HepG2 (cell line): ENCODE measurements around the gene SOCS3. TPM values are rescaled to one million over a fixed set of nuclear protein-coding genes. Genes with fewer than 3 reads are reported as not detected.

Experiments used
- ARID2 ChIP-seq: sonication (generic); formaldehyde crosslinking; IDR thresholded peaks from 2 replicates; pipeline ENCODE4 v1.8.1; 2022; ENCODE audit warnings: mild to moderate bottlenecking, missing genetic modification reagents, borderline replicate concordance
- FOXK1 ChIP-seq: sonication (generic); formaldehyde crosslinking; IDR thresholded peaks from 2 replicates; pipeline ENCODE4 v1.4.0; 2020; ENCODE audit warnings: low read depth, missing genetic modification reagents, borderline replicate concordance
- IRX3 ChIP-seq: sonication (generic); formaldehyde crosslinking; IDR thresholded peaks from 2 replicates; pipeline ENCODE4 v1.8.1; 2023; ENCODE audit warnings: mild to moderate bottlenecking, low read depth, missing genetic modification reagents, borderline replicate concordance
- MEF2D ChIP-seq: sonication (generic); formaldehyde crosslinking; IDR thresholded peaks from 2 replicates; pipeline ENCODE4 v1.5.1; 2020; ENCODE audit warnings: mild to moderate bottlenecking, missing genetic modification reagents
- PAX8 ChIP-seq: sonication (generic); formaldehyde crosslinking; IDR thresholded peaks from 2 replicates; pipeline ENCODE4 v1.8.0; 2022; ENCODE audit warnings: mild to moderate bottlenecking, missing genetic modification reagents, borderline replicate concordance
- PPARG ChIP-seq: conservative IDR thresholded peaks from 2 replicates; pipeline ENCODE4 v1.6.1; 2016; ENCODE audit warnings: missing biosample characterization, missing genetic modification reagents
- PTBP1 ChIP-seq: fragments of 200-400 bp; formaldehyde crosslinking; IDR thresholded peaks from 2 replicates; pipeline ENCODE4 v1.6.1; 2018; ENCODE audit warnings: low read length, low read depth; ENCODE audit not compliant: poor library complexity, severe bottlenecking
- RAD51 ChIP-seq: fragments of 450-650 bp; IDR thresholded peaks from 2 replicates; pipeline ENCODE4 v1.6.1; 2016; ENCODE audit warnings: borderline replicate concordance
- SKIL ChIP-seq: sonication (generic); formaldehyde crosslinking; IDR thresholded peaks from 2 replicates; pipeline ENCODE4 v1.8.0; 2022; ENCODE audit warnings: missing genetic modification reagents, mild to moderate bottlenecking, moderate library complexity, borderline replicate concordance
- SOX6 ChIP-seq, 2 experiments: fragments of 450-650 bp in 1 of 2; sonication (generic) in 1 of 2; formaldehyde crosslinking in 1 of 2; IDR thresholded peaks; 2 replicates each; pipeline versions ENCODE4 v1.4.0 to v1.6.1; 2017 to 2020; ENCODE audit warnings: antibody characterized with exemption in 1 of 2, mild to moderate bottlenecking in 1 of 2, missing genetic modification reagents in 1 of 2
- SRSF4 ChIP-seq: fragments of 200-400 bp; formaldehyde crosslinking; IDR thresholded peaks from one replicate; pipeline ENCODE4 v1.6.1; 2018; ENCODE audit warnings: mild to moderate bottlenecking, low read depth, low read length, moderate library complexity; ENCODE audit not compliant: poor library complexity, severe bottlenecking
- TBX2 ChIP-seq: sonication (generic); formaldehyde crosslinking; IDR thresholded peaks from 2 replicates; pipeline ENCODE4 v1.5.0; 2020; ENCODE audit warnings: missing genetic modification reagents, mild to moderate bottlenecking, borderline replicate concordance
- UBTF ChIP-seq: sonication (generic); formaldehyde crosslinking; IDR thresholded peaks from 2 replicates; pipeline ENCODE4 v1.4.0; 2020; ENCODE audit warnings: mild to moderate bottlenecking, missing genetic modification reagents
- ZFP36L1 ChIP-seq: sonication (generic); formaldehyde crosslinking; IDR thresholded peaks from 2 replicates; pipeline ENCODE4 v1.8.0; 2022; ENCODE audit warnings: mild to moderate bottlenecking, missing genetic modification reagents, moderate library complexity
- ZNF317 ChIP-seq: sonication (generic); formaldehyde crosslinking; IDR thresholded peaks from 2 replicates; pipeline ENCODE4 v1.5.0; 2020; ENCODE audit warnings: mild to moderate bottlenecking, missing genetic modification reagents
- polyA plus RNA-seq, 8 experiments: library from polyadenylated mRNA; depleted of rRNA in 3 of 8; stranded (reverse) in 7 of 8; unstranded in 1 of 8; fragments of >200 nt; fragmentation: Illumina TruSeq in 4 of 8; extraction: Trizol in 4 of 8; gene quantifications; 2 replicates each; pipeline versions ENCODE4 v1.2.1 to v1.2.3, GENCODE V29; 2011 to 2016; ENCODE audit warnings: low read depth in 4 of 8, missing spikeins in 1 of 8, mixed read lengths in 1 of 8; ENCODE audit not compliant: insufficient read depth in 1 of 8
- total RNA-seq, 5 experiments: library from RNA; depleted of rRNA; stranded (reverse); fragments of >200 nt; fragmentation: Illumina TruSeq; extraction: Trizol; gene quantifications; 2 replicates each; pipeline ENCODE4 v1.2.3, GENCODE V29; 2016; ENCODE audit warnings: low read depth in 1 of 5
- TF ChIP-seq, protein P1 (sequence below): sonication (generic); formaldehyde crosslinking; IDR thresholded peaks from 2 replicates; pipeline ENCODE4 v1.9.0; 2021; ENCODE audit warnings: missing genetic modification reagents, borderline replicate concordance
- TF ChIP-seq, protein P2 (sequence below): fragments of 450-650 bp; IDR thresholded peaks from 2 replicates; pipeline ENCODE4 v1.6.1; 2017
- TF ChIP-seq, protein P3 (sequence below): sonication (generic); formaldehyde crosslinking; IDR thresholded peaks from 2 replicates; pipeline ENCODE4 v1.4.0; 2020; ENCODE audit warnings: missing genetic modification reagents

Gene SOCS3
- total and polyA plus RNA-seq, 2 of the 13 experiments (the other 11 are each of a cell fraction or from before 2014, with no cell fraction given) = 0.77 to 2.4 TPM

DNA sequence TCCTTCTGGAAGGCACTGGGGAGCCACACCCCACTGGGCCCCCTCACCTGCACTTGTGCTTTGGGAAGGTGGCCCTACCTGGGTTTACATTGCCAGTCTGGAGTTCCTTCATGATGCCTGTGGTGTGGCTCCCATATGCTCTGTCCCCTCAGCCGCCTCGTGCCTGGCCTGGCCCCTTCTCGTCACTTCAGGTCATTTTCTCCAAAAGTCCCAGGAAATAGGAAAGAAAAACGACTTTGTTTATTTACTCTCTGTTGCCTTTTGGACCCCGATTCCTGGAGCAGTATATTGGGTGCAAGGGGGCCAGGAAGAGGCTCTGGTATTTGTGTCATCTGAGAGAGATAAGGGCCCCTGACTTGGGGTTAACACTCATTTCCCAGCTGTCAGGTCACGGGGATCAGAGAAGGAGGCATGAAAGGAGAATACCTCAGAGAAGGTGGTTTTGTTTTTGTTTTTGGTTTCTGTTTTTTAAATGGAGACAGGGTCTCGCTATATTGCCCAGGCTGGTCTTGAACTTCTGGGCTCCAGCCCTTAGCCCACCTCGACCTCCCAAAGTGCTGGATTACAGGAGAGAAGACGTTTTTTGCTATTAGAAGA is 4.7 kb downstream of the SOCS3 start (continued):
- TF ChIP-seq IRX3 (CRISPR knock-in tag) (no peak), RAD51 (no peak), PAX8 (no peak), PTBP1 (no peak), ARID2 (CRISPR knock-in tag) (no peak), TBX2 (CRISPR knock-in tag) (peak; percentile 76), ZNF317 (CRISPR knock-in tag) (no peak), PPARG (CRISPR knock-in tag) (peak; percentile 28; the same call in 1 of the 2 replicates), MEF2D (peak; percentile 41; the same call in 1 of the 2 replicates), ZFP36L1 (0 out of 2 replicates have a peak, but pooled peaks have one; percentile 71), SRSF4 (no peak), SKIL (peak; percentile 59), UBTF (CRISPR knock-in tag) (0 out of 2 replicates have a peak, but pooled peaks have one; percentile 24), SOX6 (IDR thresholded peaks at IDR 0.05) (no peak), SOX6 (CRISPR knock-in tag; IDR thresholded peaks at IDR 0.05) (peak; percentile 48; the same call in 1 of the 2 replicates), FOXK1 (peak; percentile 40; the same call in 1 of the 2 replicates)
- TF ChIP-seq, protein P1, sequence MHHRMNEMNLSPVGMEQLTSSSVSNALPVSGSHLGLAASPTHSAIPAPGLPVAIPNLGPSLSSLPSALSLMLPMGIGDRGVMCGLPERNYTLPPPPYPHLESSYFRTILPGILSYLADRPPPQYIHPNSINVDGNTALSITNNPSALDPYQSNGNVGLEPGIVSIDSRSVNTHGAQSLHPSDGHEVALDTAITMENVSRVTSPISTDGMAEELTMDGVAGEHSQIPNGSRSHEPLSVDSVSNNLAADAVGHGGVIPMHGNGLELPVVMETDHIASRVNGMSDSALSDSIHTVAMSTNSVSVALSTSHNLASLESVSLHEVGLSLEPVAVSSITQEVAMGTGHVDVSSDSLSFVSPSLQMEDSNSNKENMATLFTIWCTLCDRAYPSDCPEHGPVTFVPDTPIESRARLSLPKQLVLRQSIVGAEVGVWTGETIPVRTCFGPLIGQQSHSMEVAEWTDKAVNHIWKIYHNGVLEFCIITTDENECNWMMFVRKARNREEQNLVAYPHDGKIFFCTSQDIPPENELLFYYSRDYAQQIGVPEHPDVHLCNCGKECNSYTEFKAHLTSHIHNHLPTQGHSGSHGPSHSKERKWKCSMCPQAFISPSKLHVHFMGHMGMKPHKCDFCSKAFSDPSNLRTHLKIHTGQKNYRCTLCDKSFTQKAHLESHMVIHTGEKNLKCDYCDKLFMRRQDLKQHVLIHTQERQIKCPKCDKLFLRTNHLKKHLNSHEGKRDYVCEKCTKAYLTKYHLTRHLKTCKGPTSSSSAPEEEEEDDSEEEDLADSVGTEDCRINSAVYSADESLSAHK (CRISPR knock-in tag) = no peak
- TF ChIP-seq, protein P2, sequence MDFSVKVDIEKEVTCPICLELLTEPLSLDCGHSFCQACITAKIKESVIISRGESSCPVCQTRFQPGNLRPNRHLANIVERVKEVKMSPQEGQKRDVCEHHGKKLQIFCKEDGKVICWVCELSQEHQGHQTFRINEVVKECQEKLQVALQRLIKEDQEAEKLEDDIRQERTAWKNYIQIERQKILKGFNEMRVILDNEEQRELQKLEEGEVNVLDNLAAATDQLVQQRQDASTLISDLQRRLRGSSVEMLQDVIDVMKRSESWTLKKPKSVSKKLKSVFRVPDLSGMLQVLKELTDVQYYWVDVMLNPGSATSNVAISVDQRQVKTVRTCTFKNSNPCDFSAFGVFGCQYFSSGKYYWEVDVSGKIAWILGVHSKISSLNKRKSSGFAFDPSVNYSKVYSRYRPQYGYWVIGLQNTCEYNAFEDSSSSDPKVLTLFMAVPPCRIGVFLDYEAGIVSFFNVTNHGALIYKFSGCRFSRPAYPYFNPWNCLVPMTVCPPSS = no peak
- TF ChIP-seq, protein P3, sequence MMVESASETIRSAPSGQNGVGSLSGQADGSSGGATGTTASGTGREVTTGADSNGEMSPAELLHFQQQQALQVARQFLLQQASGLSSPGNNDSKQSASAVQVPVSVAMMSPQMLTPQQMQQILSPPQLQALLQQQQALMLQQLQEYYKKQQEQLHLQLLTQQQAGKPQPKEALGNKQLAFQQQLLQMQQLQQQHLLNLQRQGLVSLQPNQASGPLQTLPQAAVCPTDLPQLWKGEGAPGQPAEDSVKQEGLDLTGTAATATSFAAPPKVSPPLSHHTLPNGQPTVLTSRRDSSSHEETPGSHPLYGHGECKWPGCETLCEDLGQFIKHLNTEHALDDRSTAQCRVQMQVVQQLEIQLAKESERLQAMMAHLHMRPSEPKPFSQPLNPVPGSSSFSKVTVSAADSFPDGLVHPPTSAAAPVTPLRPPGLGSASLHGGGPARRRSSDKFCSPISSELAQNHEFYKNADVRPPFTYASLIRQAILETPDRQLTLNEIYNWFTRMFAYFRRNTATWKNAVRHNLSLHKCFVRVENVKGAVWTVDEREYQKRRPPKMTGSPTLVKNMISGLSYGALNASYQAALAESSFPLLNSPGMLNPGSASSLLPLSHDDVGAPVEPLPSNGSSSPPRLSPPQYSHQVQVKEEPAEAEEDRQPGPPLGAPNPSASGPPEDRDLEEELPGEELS (CRISPR knock-in tag) = peak; percentile 82
